Left lung (tissue), 10 donors: ENCODE measurements around the gene NDUFB4. TPM values are rescaled to one million over a fixed set of nuclear protein-coding genes. Genes with fewer than 3 reads are reported as not detected.

ENCODE experiments used
- ATAC-seq: fragments of 200-7000 bp; cut with Tn5 transposase; one replicate; pipeline ENCODE4 v1.9.1; 2020; ENCODE audit warnings: moderate library complexity
- DNase-seq, 4 donors: peaks; one replicate each; pipeline ENCODE4 v3.0.0-alpha.2; 2013 to 2020
- H3K27ac ChIP-seq, 2 donors: fragments of 200-600 bp; sonication (generic) in 1 of 2; one replicate each; pipeline versions ENCODE4 v1.5.0 to v1.8.0; 2020 to 2021
- H3K27me3 ChIP-seq, 2 donors: fragments of 200-600 bp; sonication (generic) in 1 of 2; one replicate each; pipeline versions ENCODE4 v1.5.0 to v1.8.0; 2020 to 2021
- H3K36me3 ChIP-seq, 2 donors: fragments of 200-600 bp; sonication (generic) in 1 of 2; one replicate each; pipeline versions ENCODE4 v1.5.0 to v1.8.0; 2020 to 2021
- H3K4me1 ChIP-seq, 2 donors: fragments of 200-600 bp; one replicate each; pipeline ENCODE4 v1.8.0; 2021
- H3K4me3 ChIP-seq, 2 donors: fragments of 200-600 bp; sonication (generic) in 1 of 2; one replicate each; pipeline versions ENCODE4 v1.5.0 to v1.8.0; 2020 to 2021; ENCODE audit warnings: mild to moderate bottlenecking in 1 of 2
- H3K9me3 ChIP-seq, 2 donors: fragments of 200-600 bp; sonication (generic) in 1 of 2; one replicate each; pipeline versions ENCODE4 v1.5.0 to v1.8.0; 2020 to 2021
- CTCF ChIP-seq, 2 donors: fragments of 200-600 bp; sonication (generic) in 1 of 2; IDR thresholded peaks; one replicate each; pipeline versions ENCODE4 v1.5.0 to v1.8.0; 2021; ENCODE audit warnings: antibody characterized with exemption in 2 of 2
- intact Hi-C, 2 donors: fragments of 100-400 bp; cut with DNase I; formaldehyde crosslinking; loops; one replicate each; pipeline versions ENCODE4 v1.11.2 to v1.14.2; 2022
- polyA plus RNA-seq, 6 donors: library from polyadenylated mRNA; unstranded; fragments of 120-200 nt; gene quantifications; one replicate each; pipeline ENCODE4 v1.2.1, GENCODE V29; 2013; ENCODE audit not compliant: insufficient read length in 6 of 6
- total RNA-seq, 2 donors: library from RNA; stranded (reverse); fragmentation: NEBNext Ultra II Directional; extraction: Animal tissue kit (Norgen Biotek cat#: 25700); gene quantifications; one replicate each; pipeline ENCODE4 v1.2.1, GENCODE V29; 2021
- donor health status: DM: no; HTN: yes; CAD: no.
- donor health status: DM: no; HTN: no; CAD: no.

The NDUFB4 gene
- total and polyA plus RNA-seq, 8 donors, result 90.4 to 170 (median 156) TPM

- H3K4me3 ChIP-seq, result no peak overlapping the region
- H3K27me3 ChIP-seq, result no peaks in the 10 kb centered on the region
- DNase-seq (no peak), ATAC-seq (no peak)
- no peak for TF ChIP-seq CTCF (IDR thresholded peaks at IDR 0.05)
- no peaks in the 10 kb centered on the region for H3K9me3 ChIP-seq
- no peak overlapping the region for H3K27ac ChIP-seq
- H3K4me1 ChIP-seq, result no peaks in the 10 kb centered on the region
- intact Hi-C loops, result no loop called here
- H3K36me3 ChIP-seq, result no peaks in the 10 kb centered on the region
Measured at GRCh38 chr3:120645083-120645845, 49.1 kb downstream of the NDUFB4 start.

GRCh38 chr3:120646771-120647432, 50.8 kb downstream of the NDUFB4 start:
- no peak for TF ChIP-seq CTCF (IDR thresholded peaks at IDR 0.05)
- H3K4me3 ChIP-seq, result no peak overlapping the region
- no peak for DNase-seq
- no peak overlapping the region for H3K27ac ChIP-seq
- no peaks in the 10 kb centered on the region for H3K4me1 ChIP-seq
- no peak for ATAC-seq
- no peaks in the 10 kb centered on the region for H3K9me3 ChIP-seq
- H3K36me3 ChIP-seq, result no peaks in the 10 kb centered on the region
- intact Hi-C loops, result no loop called here
- no peaks in the 10 kb centered on the region for H3K27me3 ChIP-seq

GRCh38 chr3:120648290-120648689, 52.2 kb downstream of the NDUFB4 start:
- Histone ChIP-seq H3K27ac (no peak overlapping the region), H3K27me3 (no peaks in the 10 kb centered on the region), H3K36me3 (no peaks in the 10 kb centered on the region), H3K9me3 (no peaks in the 10 kb centered on the region), H3K4me3 (no peak overlapping the region), H3K4me1 (no peaks in the 10 kb centered on the region)
- TF ChIP-seq CTCF (IDR thresholded peaks at IDR 0.05), result no peak
- intact Hi-C loops, result no loop called here
- DNase-seq (no peak), ATAC-seq (no peak)

GRCh38 chr3:120649830-120650233, 53.7 kb downstream of the NDUFB4 start:
- Histone ChIP-seq H3K4me1 (no peaks in the 10 kb centered on the region), H3K9me3 (no peaks in the 10 kb centered on the region), H3K27me3 (no peaks in the 10 kb centered on the region), H3K27ac (no peak overlapping the region), H3K4me3 (no peak overlapping the region), H3K36me3 (no peaks in the 10 kb centered on the region)
- peak; percentile 66 for ATAC-seq
- DNase-seq, result peak in 1 of 4 donors; percentile 22
- intact Hi-C loops, result no loop called here
- TF ChIP-seq CTCF (IDR thresholded peaks at IDR 0.05), result no peak

GRCh38 chr3:120650311-120650710, 54.2 kb downstream of the NDUFB4 start:
- no peak for DNase-seq
- H3K27me3 ChIP-seq, result no peaks in the 10 kb centered on the region
- intact Hi-C loops, result no loop called here
- TF ChIP-seq CTCF (IDR thresholded peaks at IDR 0.05), result no peak
- H3K36me3 ChIP-seq, result no peaks in the 10 kb centered on the region
- H3K9me3 ChIP-seq, result no peaks in the 10 kb centered on the region
- no peak overlapping the region for H3K27ac ChIP-seq
- H3K4me1 ChIP-seq, result no peaks in the 10 kb centered on the region
- H3K4me3 ChIP-seq, result no peak overlapping the region
- ATAC-seq, result no peak
